ENCODE measurements around the gene TRIM31.

DNA sequence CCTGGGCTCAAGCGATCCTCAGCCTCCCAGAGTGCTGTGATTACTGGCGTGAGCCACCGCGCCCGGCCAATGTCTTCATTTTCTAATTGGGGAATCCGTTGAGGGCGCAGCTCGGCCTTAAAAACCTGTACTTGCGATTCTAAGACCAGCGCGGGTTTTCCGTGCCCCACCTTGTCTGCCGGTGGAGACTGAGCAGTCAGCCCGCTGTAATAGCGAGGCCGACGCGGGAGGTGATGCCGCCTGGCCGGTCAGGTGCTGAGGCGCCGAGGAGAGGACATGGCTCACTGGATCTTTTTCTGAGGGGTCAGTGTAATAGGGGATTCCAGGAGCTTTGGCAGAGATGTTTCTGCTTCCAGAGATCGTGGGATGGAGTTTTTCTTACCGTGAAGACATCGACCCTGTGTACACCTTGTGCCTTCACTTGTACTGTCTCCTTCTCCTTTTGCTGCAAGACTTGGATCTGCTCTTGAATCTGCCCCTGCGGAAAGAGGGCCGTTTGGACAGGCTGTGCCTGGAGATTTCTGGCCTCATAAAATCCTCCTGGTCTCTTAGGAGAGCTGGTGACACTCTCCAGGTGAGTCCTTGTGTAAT, 1.5 kb downstream of the TRIM31 start:
- TF ChIP-seq POLR2A (IDR thresholded peaks at IDR 0.05; ENCODE audit: low read depth, low read length) = no peak
- no peak for TF ChIP-seq TAF1 (IDR thresholded peaks at IDR 0.05; ENCODE audit: borderline replicate concordance, low read depth, low read length)
- TF ChIP-seq POLR2AphosphoS5 (IDR thresholded peaks at IDR 0.05; ENCODE audit: low read depth, low read length) = no peak
